Measurements from ENCODE around the gene CDC42BPB.

CDC42BPB gene

GRCh38 chr14:103093856-103094405, 36.6 kb upstream of the CDC42BPB start:
- no peak for DNase-seq

GRCh38 chr14:103091883-103092222, 34.5 kb upstream of the CDC42BPB start:
- DNase-seq: no peak

- no peak for DNase-seq
Measured at GRCh38 chr14:103091041-103091882, 33.9 kb upstream of the CDC42BPB start.

- DNase-seq: no peak
Measured at GRCh38 chr14:103090481-103091020, 33.2 kb upstream of the CDC42BPB start.

GRCh38 chr14:103089386-103090335, 32.3 kb upstream of the CDC42BPB start:
- DNase-seq: no peak

- no peak for DNase-seq
Measured at GRCh38 chr14:103088921-103089320, 31.6 kb upstream of the CDC42BPB start.

GRCh38 chr14:103087343-103087835, 30.0 kb upstream of the CDC42BPB start:
- DNase-seq: no peak

- no peak for DNase-seq
Measured at GRCh38 chr14:103086771-103087342, 29.5 kb upstream of the CDC42BPB start.

- DNase-seq: no peak
Measured at GRCh38 chr14:103085106-103086091, 28.1 kb upstream of the CDC42BPB start.

- no peak for DNase-seq
Measured at GRCh38 chr14:103084021-103084919, 26.9 kb upstream of the CDC42BPB start, which contains the start of gene LBHD2. TSS of gene LBHD2 (plus strand) at chr14:103084210. CDS start at chr14:103086013, 1,803 bp downstream.

GRCh38 chr14:103081951-103082350, 24.6 kb upstream of the CDC42BPB start:
- DNase-seq: no peak

- no peak for DNase-seq
Measured at GRCh38 chr14:103078860-103079587, 21.7 kb upstream of the CDC42BPB start.

- peak; percentile 47 to 76 for DNase-seq
Measured at GRCh38 chr14:103078420-103078749, 21.0 kb upstream of the CDC42BPB start.

GRCh38 chr14:103074729-103075367, 17.5 kb upstream of the CDC42BPB start:
- DNase-seq: no peak

- no peak for DNase-seq
Measured at GRCh38 chr14:103073876-103074728, 16.8 kb upstream of the CDC42BPB start.

GRCh38 chr14:103073367-103073875, 16.1 kb upstream of the CDC42BPB start:
- DNase-seq: no peak

- DNase-seq: no peak
Measured at GRCh38 chr14:103072595-103073366, 15.4 kb upstream of the CDC42BPB start.
